SKM-1 (cell line): Measurements from ENCODE around the gene FSD1.
"Not testable (repeated sequence)": the region's sequence is repeated elsewhere in the genome, so short reads cannot be mapped to it uniquely, and the experiment has no call there.

ENCODE experiments used
- DNase-seq: peaks from one replicate; lab custom pipeline; 2025; ENCODE audit not compliant: unreplicated experiment; lab: John Stamatoyannopoulos, UW

FSD1 gene

GRCh38 chr19:4284176-4284958, 20.0 kb upstream of the FSD1 start:
- DNase-seq: no peak

- DNase-seq: no peak
Observed at GRCh38 chr19:4284974-4285373, 19.4 kb upstream of the FSD1 start.

- not testable (repeated sequence) for DNase-seq
Observed at GRCh38 chr19:4286141-4286540, 18.3 kb upstream of the FSD1 start.

- DNase-seq: no peak
Observed at GRCh38 chr19:4288091-4288777, 16.2 kb upstream of the FSD1 start.

- DNase-seq: no peak
Observed at GRCh38 chr19:4291184-4291732, 13.1 kb upstream of the FSD1 start.

GRCh38 chr19:4292515-4292914, 11.9 kb upstream of the FSD1 start:
- no peak for DNase-seq

GRCh38 chr19:4294389-4294788, 10.0 kb upstream of the FSD1 start:
- no peak for DNase-seq

- DNase-seq: no peak
Observed at GRCh38 chr19:4295972-4296771, 8.2 kb upstream of the FSD1 start.

- no peak for DNase-seq
Observed at GRCh38 chr19:4297901-4298809, 6.2 kb upstream of the FSD1 start.

GRCh38 chr19:4298810-4299550, 5.4 kb upstream of the FSD1 start:
- no peak for DNase-seq

GRCh38 chr19:4300589-4300988, 3.8 kb upstream of the FSD1 start:
- DNase-seq: no peak

- no peak for DNase-seq
Observed at GRCh38 chr19:4301590-4302242, 2.7 kb upstream of the FSD1 start.

GRCh38 chr19:4302243-4302640, 2.2 kb upstream of the FSD1 start, which contains the start of gene TMIGD2:
Gene TMIGD2, minus strand, starts transcription at chr19:4302389. Its CDS starts 4 bp downstream, at chr19:4302385.
- DNase-seq: no peak

GRCh38 chr19:4303819-4304537, 420 bp upstream of the FSD1 start:
- no peak for DNase-seq

GRCh38 chr19:4305257-4305612, 837 bp downstream of the FSD1 start:
- DNase-seq: no peak

- DNase-seq: no peak
Observed at GRCh38 chr19:4305659-4306058, 1.3 kb downstream of the FSD1 start.

- no peak for DNase-seq
Observed at GRCh38 chr19:4310247-4311121, 6.1 kb downstream of the FSD1 start.
